ENCODE results near the gene FBXO34. TPM values are rescaled to one million over a fixed set of nuclear protein-coding genes. Genes with fewer than 3 reads are reported as not detected.

FBXO34 gene
- total and polyA plus RNA-seq, 7 donors: 6.1 to 57.4 (median 25.8) TPM

- no peak for ATAC-seq
- 40 to 47% (median 40%) methylated on average over 4 of the region's 4 CpGs for WGBS, 3 donors
- H3K27ac ChIP-seq: no peak overlapping the region
- H3K4me1 ChIP-seq: no peaks in the 10 kb centered on the region
- intact Hi-C loops (cut with DNase I): no loop called here
- H3K9me3 ChIP-seq: no peaks in the 10 kb centered on the region
- TF ChIP-seq CTCF (IDR thresholded peaks at IDR 0.05): no peak
- no peaks in the 10 kb centered on the region for H3K36me3 ChIP-seq (ENCODE audit: insufficient read depth in 1 of 2, low read depth in 1 of 2)
- H3K27me3 ChIP-seq (ENCODE audit: insufficient read depth in 3 of 3, low read length in 2 of 3): no peaks in the 10 kb centered on the region
- no peak for DNase-seq
- no peak overlapping the region for H3K4me3 ChIP-seq
Measured at GRCh38 chr14:55249423-55249822, 21.8 kb upstream of the FBXO34 start.

GRCh38 chr14:55253276-55253675 is 17.9 kb upstream of the FBXO34 start:
- no peaks in the 10 kb centered on the region for H3K36me3 ChIP-seq (ENCODE audit: insufficient read depth in 1 of 2, low read depth in 1 of 2)
- intact Hi-C loops (cut with DNase I): no loop called here
- no peaks in the 10 kb centered on the region for H3K4me1 ChIP-seq
- no peak for TF ChIP-seq CTCF (IDR thresholded peaks at IDR 0.05)
- ATAC-seq: no peak
- 84 to 91% (median 90%) methylated on average over 5 of the region's 5 CpGs for WGBS, 3 donors
- no peak overlapping the region for H3K27ac ChIP-seq
- DNase-seq: no peak
- no peaks in the 10 kb centered on the region for H3K27me3 ChIP-seq (ENCODE audit: insufficient read depth in 3 of 3, low read length in 2 of 3)
- H3K4me3 ChIP-seq: no peak overlapping the region
- no peaks in the 10 kb centered on the region for H3K9me3 ChIP-seq

- no peaks in the 10 kb centered on the region for H3K27me3 ChIP-seq (ENCODE audit: insufficient read depth in 3 of 3, low read length in 2 of 3)
- intact Hi-C loops (cut with DNase I): no loop called here
Measured at GRCh38 chr14:55254581-55254980, 16.6 kb upstream of the FBXO34 start.

GRCh38 chr14:55255979-55256378 is 15.2 kb upstream of the FBXO34 start:
- no peak overlapping the region for H3K27ac ChIP-seq
- intact Hi-C loops (cut with DNase I): no loop called here
- no peak for ATAC-seq
- H3K4me3 ChIP-seq: no peak overlapping the region
- no peaks in the 10 kb centered on the region for H3K36me3 ChIP-seq (ENCODE audit: insufficient read depth in 1 of 2, low read depth in 1 of 2)
- no peaks in the 10 kb centered on the region for H3K9me3 ChIP-seq
- no peak for DNase-seq
- WGBS, 3 donors: 74 to 90% (median 88%) methylated on average over 3 of the region's 3 CpGs
- no peaks in the 10 kb centered on the region for H3K4me1 ChIP-seq
- H3K27me3 ChIP-seq (ENCODE audit: insufficient read depth in 3 of 3, low read length in 2 of 3): no peaks in the 10 kb centered on the region
- no peak for TF ChIP-seq CTCF (IDR thresholded peaks at IDR 0.05)

More at GRCh38 chr14:55254581-55254980, 16.6 kb upstream of the FBXO34 start:
- Histone ChIP-seq H3K36me3 (ENCODE audit: insufficient read depth in 1 of 2, low read depth in 1 of 2) (no peaks in the 10 kb centered on the region), H3K9me3 (no peaks in the 10 kb centered on the region), H3K27ac (no peak overlapping the region), H3K4me1 (no peaks in the 10 kb centered on the region), H3K4me3 (no peak overlapping the region)
- no peak for ATAC-seq
- no peak for TF ChIP-seq CTCF (IDR thresholded peaks at IDR 0.05)
- 62 to 75% (median 68%) methylated on average over 1 of the region's 1 CpG for WGBS, 3 donors
- DNase-seq: no peak

GRCh38 chr14:55256586-55256985 is 14.6 kb upstream of the FBXO34 start:
- H3K4me1 ChIP-seq: no peaks in the 10 kb centered on the region
- 28 to 42% (median 32%) methylated on average over 6 of the region's 6 CpGs for WGBS, 3 donors
- H3K9me3 ChIP-seq: no peaks in the 10 kb centered on the region
- no peaks in the 10 kb centered on the region for H3K36me3 ChIP-seq (ENCODE audit: insufficient read depth in 1 of 2, low read depth in 1 of 2)
- intact Hi-C loops (cut with DNase I): no loop called here
- no peak for TF ChIP-seq CTCF (IDR thresholded peaks at IDR 0.05)
- H3K4me3 ChIP-seq: no peak overlapping the region
- ATAC-seq (no peak), DNase-seq (no peak)
- H3K27ac ChIP-seq: no peak overlapping the region
- no peaks in the 10 kb centered on the region for H3K27me3 ChIP-seq (ENCODE audit: insufficient read depth in 3 of 3, low read length in 2 of 3)

All from psoas muscle (tissue), 8 donors.